HepG2 (cell line): ENCODE measurements around the gene FGFR2. TPM values are rescaled to one million over a fixed set of nuclear protein-coding genes. Genes with fewer than 3 reads are reported as not detected.

Experiments used
- ATF1 ChIP-seq: IDR thresholded peaks from 2 replicates; pipeline ENCODE4 v1.6.1; 2016; ENCODE audit warnings: mild to moderate bottlenecking, control low read depth
- CREB3 ChIP-seq: sonication (generic); formaldehyde crosslinking; IDR thresholded peaks from 2 replicates; pipeline ENCODE4 v1.5.0; 2020; ENCODE audit warnings: missing genetic modification reagents
- DDIT3 ChIP-seq: sonication (generic); formaldehyde crosslinking; IDR thresholded peaks from 2 replicates; pipeline ENCODE4 v1.4.0; 2020; ENCODE audit warnings: mild to moderate bottlenecking, missing genetic modification reagents
- EEA1 ChIP-seq: sonication (generic); formaldehyde crosslinking; IDR thresholded peaks from 2 replicates; pipeline ENCODE4 v1.5.1; 2020; ENCODE audit warnings: mild to moderate bottlenecking, missing genetic modification reagents, borderline replicate concordance
- EP300 ChIP-seq, 3 experiments: sonication (generic) in 1 of 3; formaldehyde crosslinking in 1 of 3; IDR thresholded peaks; 2 replicates each; pipeline versions ENCODE4 v1.5.1 to v1.6.1; 2011 to 2020; ENCODE audit warnings: low read depth in 2 of 3, low read length in 2 of 3, borderline replicate concordance in 1 of 3, improper control_type of control experiment in 1 of 3, mild to moderate bottlenecking in 1 of 3, missing genetic modification reagents in 1 of 3, moderate library complexity in 1 of 3
- FOXP1 ChIP-seq, 2 experiments: fragments of 450-650 bp in 1 of 2; IDR thresholded peaks; 2 replicates each; pipeline ENCODE4 v1.6.1; 2017 to 2018; ENCODE audit warnings: antibody characterized with exemption in 1 of 2
- FUBP1 ChIP-seq: sonication (generic); formaldehyde crosslinking; IDR thresholded peaks from 2 replicates; pipeline ENCODE4 v1.5.1; 2020; ENCODE audit warnings: missing genetic modification reagents, mild to moderate bottlenecking, borderline replicate concordance
- GLMP ChIP-seq: sonication (generic); formaldehyde crosslinking; IDR thresholded peaks from 2 replicates; pipeline ENCODE4 v1.9.0; 2021; ENCODE audit warnings: missing genetic modification reagents, mild to moderate bottlenecking, borderline replicate concordance
- GMEB1 ChIP-seq: sonication (generic); formaldehyde crosslinking; IDR thresholded peaks from 2 replicates; pipeline ENCODE4 v1.5.1; 2020; ENCODE audit warnings: missing genetic modification reagents, mild to moderate bottlenecking, borderline replicate concordance
- HMGA1 ChIP-seq: sonication (generic); formaldehyde crosslinking; conservative IDR thresholded peaks from 2 replicates; pipeline ENCODE4 v1.4.0; 2020; ENCODE audit warnings: missing genetic modification reagents
- JUNB ChIP-seq: sonication (generic); formaldehyde crosslinking; IDR thresholded peaks from 2 replicates; pipeline ENCODE4 v1.8.0; 2022; ENCODE audit warnings: missing genetic modification reagents, mild to moderate bottlenecking, borderline replicate concordance
- KLF12 ChIP-seq: sonication (generic); formaldehyde crosslinking; IDR thresholded peaks from 2 replicates; pipeline ENCODE4 v1.4.0; 2020; ENCODE audit warnings: missing genetic modification reagents, borderline replicate concordance
- MEIS1 ChIP-seq: sonication (generic); formaldehyde crosslinking; IDR thresholded peaks from 2 replicates; pipeline ENCODE4 v1.9.0; 2021; ENCODE audit warnings: mild to moderate bottlenecking, missing genetic modification reagents, moderate library complexity, borderline replicate concordance
- MYC ChIP-seq: sonication (generic); formaldehyde crosslinking; IDR thresholded peaks from 2 replicates; pipeline ENCODE4 v1.9.0; 2021; ENCODE audit warnings: missing genetic modification reagents, borderline replicate concordance
- NAIF1 ChIP-seq: sonication (generic); formaldehyde crosslinking; IDR thresholded peaks from 2 replicates; pipeline ENCODE4 v1.5.0; 2020; ENCODE audit warnings: mild to moderate bottlenecking, missing genetic modification reagents, borderline replicate concordance
- NFIB ChIP-seq: sonication (generic); formaldehyde crosslinking; IDR thresholded peaks from 2 replicates; pipeline ENCODE4 v1.9.0; 2021; ENCODE audit warnings: missing genetic modification reagents, mild to moderate bottlenecking, borderline replicate concordance
- PRMT3 ChIP-seq: sonication (generic); formaldehyde crosslinking; IDR thresholded peaks from 2 replicates; pipeline ENCODE4 v1.8.1; 2022; ENCODE audit warnings: low read depth, mild to moderate bottlenecking, moderate library complexity, missing genetic modification reagents, borderline replicate concordance
- RXRB ChIP-seq: IDR thresholded peaks from 2 replicates; pipeline ENCODE4 v1.6.1; 2016; ENCODE audit warnings: borderline replicate concordance, missing genetic modification reagents, missing compliant biosample characterization
- THYN1 ChIP-seq: sonication (generic); formaldehyde crosslinking; IDR thresholded peaks from 2 replicates; pipeline ENCODE4 v1.8.1; 2023; ENCODE audit warnings: low read depth, mild to moderate bottlenecking, moderate library complexity, missing genetic modification reagents, borderline replicate concordance
- TSC22D2 ChIP-seq: sonication (generic); formaldehyde crosslinking; IDR thresholded peaks from 2 replicates; pipeline ENCODE4 v1.5.1; 2020; ENCODE audit warnings: missing genetic modification reagents, mild to moderate bottlenecking, borderline replicate concordance
- ZBTB7B ChIP-seq: sonication (generic); formaldehyde crosslinking; IDR thresholded peaks from 2 replicates; pipeline ENCODE4 v1.4.0; 2020; ENCODE audit warnings: missing genetic modification reagents
- ZNF660 ChIP-seq: sonication (generic); formaldehyde crosslinking; IDR thresholded peaks from 2 replicates; pipeline ENCODE4 v1.5.1; 2020; ENCODE audit warnings: mild to moderate bottlenecking, low read depth, missing genetic modification reagents, borderline replicate concordance
- polyA plus RNA-seq, 8 experiments: library from polyadenylated mRNA; depleted of rRNA in 3 of 8; stranded (reverse) in 7 of 8; unstranded in 1 of 8; fragments of >200 nt; fragmentation: Illumina TruSeq in 4 of 8; extraction: Trizol in 4 of 8; gene quantifications; 2 replicates each; pipeline versions ENCODE4 v1.2.1 to v1.2.3, GENCODE V29; 2011 to 2016; ENCODE audit warnings: low read depth in 4 of 8, missing spikeins in 1 of 8, mixed read lengths in 1 of 8; ENCODE audit not compliant: insufficient read depth in 1 of 8
- total RNA-seq, 5 experiments: library from RNA; depleted of rRNA; stranded (reverse); fragments of >200 nt; fragmentation: Illumina TruSeq; extraction: Trizol; gene quantifications; 2 replicates each; pipeline ENCODE4 v1.2.3, GENCODE V29; 2016; ENCODE audit warnings: low read depth in 1 of 5

FGFR2 gene
- total and polyA plus RNA-seq, 2 of the 13 experiments (the other 11 are each of a cell fraction or from before 2014, with no cell fraction given) = 1.6 to 2.6 TPM

- no peak for TF ChIP-seq NAIF1 (CRISPR knock-in tag)
- no peak for TF ChIP-seq JUNB
- TF ChIP-seq DDIT3 (CRISPR knock-in tag) = no peak
- TF ChIP-seq ATF1 (CRISPR knock-in tag) = no peak
- TF ChIP-seq GLMP = no peak
- no peak for TF ChIP-seq FUBP1 (CRISPR knock-in tag)
- TF ChIP-seq PRMT3 = no peak
- peak; percentile 39; the same call in 1 of the 2 replicates for TF ChIP-seq ZBTB7B (CRISPR knock-in tag)
- no peak for TF ChIP-seq CREB3
- TF ChIP-seq EEA1 = no peak
- TF ChIP-seq KLF12 = no peak
- no peak for TF ChIP-seq THYN1 (CRISPR knock-in tag)
- no peak for TF ChIP-seq RXRB (CRISPR knock-in tag)
- no peak for TF ChIP-seq ZNF660
- 0 out of 2 replicates have a peak, but pooled peaks have one; percentile 44 for TF ChIP-seq MYC (CRISPR knock-in tag)
- TF ChIP-seq GMEB1 (CRISPR knock-in tag) = peak; percentile 26; the same call in 1 of the 2 replicates
- TF ChIP-seq EP300 (IDR thresholded peaks at IDR 0.05; ENCODE audit: low read depth in 2 of 2, low read length in 2 of 2) = no peak
- no peak for TF ChIP-seq EP300 (CRISPR knock-in tag; IDR thresholded peaks at IDR 0.05; ENCODE audit: borderline replicate concordance)
- TF ChIP-seq MEIS1 = no peak
- no peak for TF ChIP-seq NFIB (CRISPR knock-in tag)
- no peak for TF ChIP-seq FOXP1 (IDR thresholded peaks at IDR 0.05)
- no peak for TF ChIP-seq FOXP1 (CRISPR knock-in tag; IDR thresholded peaks at IDR 0.05)
- TF ChIP-seq TSC22D2 (CRISPR knock-in tag) = no peak
- no peak for TF ChIP-seq HMGA1
Observed at GRCh38 chr10:121608469-121609190, 10.4 kb upstream of the FGFR2 start (continued).
